Kidney (tissue), 14 donors: ENCODE data around the gene NTNG1. TPM values are rescaled to one million over a fixed set of nuclear protein-coding genes. Genes with fewer than 3 reads are reported as not detected.

Experiments
- DNase-seq, 5 donors: peaks; one replicate each; pipeline ENCODE4 v3.0.0-alpha.2; 2013 to 2020
- FAIRE-seq: peaks from 2 replicates; lab custom pipeline; 2012; peaks lifted over from hg19 to GRCh38; lab: Jason Lieb, UNC
- H3K27ac ChIP-seq, 2 donors: one replicate each; pipeline ENCODE4 v1.7.0; 2013; ENCODE audit warnings: low read depth in 2 of 2, low read length in 2 of 2, inconsistent platforms in 1 of 2
- H3K27me3 ChIP-seq: one replicate; pipeline ENCODE4 v1.7.1; 2013; ENCODE audit warnings: low read length, inconsistent platforms; ENCODE audit not compliant: control insufficient read depth, insufficient read depth
- H3K36me3 ChIP-seq, 3 donors: one replicate each; pipeline versions ENCODE4 v1.7.0 to v1.7.1; 2013; ENCODE audit warnings: low read length in 3 of 3, control low read depth in 1 of 3, inconsistent platforms in 1 of 3; ENCODE audit not compliant: insufficient read depth in 3 of 3, control insufficient read depth in 2 of 3
- H3K4me1 ChIP-seq, 3 donors: one replicate each; pipeline versions ENCODE4 v1.7.0 to v1.7.1; 2013; ENCODE audit warnings: low read length in 3 of 3, inconsistent platforms in 1 of 3, low read depth in 1 of 3; ENCODE audit not compliant: control insufficient read depth in 2 of 3, insufficient read depth in 2 of 3
- H3K4me3 ChIP-seq, 3 donors: one replicate each; pipeline versions ENCODE4 v1.7.0 to v1.8.1; 2013; ENCODE audit warnings: low read length in 3 of 3, control low read depth in 1 of 3, inconsistent platforms in 1 of 3
- H3K9ac ChIP-seq, 3 donors: one replicate each; pipeline versions ENCODE4 v1.7.0 to v1.7.1; 2013; ENCODE audit warnings: low read length in 3 of 3, control low read depth in 1 of 3, inconsistent platforms in 1 of 3
- H3K9me3 ChIP-seq, 3 donors: one replicate each; pipeline versions ENCODE4 v1.7.0 to v1.7.1; 2013; ENCODE audit warnings: low read length in 3 of 3, control low read depth in 1 of 3, inconsistent platforms in 1 of 3; ENCODE audit not compliant: control insufficient read depth in 2 of 3, insufficient read depth in 1 of 3
- CTCF ChIP-seq: IDR thresholded peaks from 3 replicates; pipeline ENCODE4 v1.5.1; 2012; ENCODE audit warnings: mild to moderate bottlenecking, moderate library complexity, borderline replicate concordance; ENCODE audit not compliant: insufficient read depth; ENCODE audit errors: extremely low read depth
- intact Hi-C: fragments of 100-400 bp; cut with DNase I; formaldehyde crosslinking; loops from one replicate; pipeline ENCODE4 v1.11.1; 2022
- polyA plus RNA-seq: library from polyadenylated mRNA; stranded (reverse); fragments of 350-450 nt; fragmentation: Illumina TruSeq; extraction: RNeasy Lipid Tissue Mini Kit (QIAGEN cat#74804); gene quantifications from one replicate; pipeline ENCODE4 v1.2.3, GENCODE V29; 2014; ENCODE audit warnings: low read depth, low replicate concordance; ENCODE audit not compliant: insufficient read depth
- total RNA-seq: library from RNA; stranded (reverse); fragmentation: NEBNext Ultra II Directional; extraction: Animal tissue kit (Norgen Biotek cat#: 25700); gene quantifications from one replicate; pipeline ENCODE4 v1.2.1, GENCODE V29; 2021
- donor health status: control.
- donor health status: control.
- donor health status: control.
- donor health status: control.
- donor health status: control.
- donor health status: DM: yes; HTN: yes; CAD: no.
- donor health status: Normal renal cell carcinoma (clear cell type).

Gene NTNG1
- total and polyA plus RNA-seq, 2 donors from 2014 or later = 2.8 to 7.7 TPM

- H3K4me1 ChIP-seq = no peaks in the 10 kb centered on the region
- H3K36me3 ChIP-seq = no peaks in the 10 kb centered on the region
- no peaks in the 10 kb centered on the region for H3K27me3 ChIP-seq
- H3K9ac ChIP-seq = no peak overlapping the region
- intact Hi-C loops = no loop called here
- H3K4me3 ChIP-seq = no peak overlapping the region
- DNase-seq (no peak), FAIRE-seq (no peak)
- H3K9me3 ChIP-seq = no peaks in the 10 kb centered on the region
- no peak overlapping the region for H3K27ac ChIP-seq
- TF ChIP-seq CTCF = no peak
Measured at GRCh38 chr1:107454791-107455190, 314.0 kb downstream of the NTNG1 start.

- no peaks in the 10 kb centered on the region for H3K36me3 ChIP-seq
- peak in 1 of 5 donors; percentile 10 for DNase-seq
- H3K4me1 ChIP-seq = no peaks in the 10 kb centered on the region
- H3K9me3 ChIP-seq = no peaks in the 10 kb centered on the region
- no peak for FAIRE-seq
- intact Hi-C loops = no loop called here
- H3K9ac ChIP-seq = no peak overlapping the region
- TF ChIP-seq CTCF = no peak
- no peak overlapping the region for H3K4me3 ChIP-seq
- H3K27me3 ChIP-seq = no peaks in the 10 kb centered on the region
- no peak overlapping the region for H3K27ac ChIP-seq
Measured at GRCh38 chr1:107457989-107458388, 317.1 kb downstream of the NTNG1 start.

- Histone ChIP-seq H3K36me3 (no peaks in the 10 kb centered on the region), H3K9ac (no peak overlapping the region), H3K9me3 (no peaks in the 10 kb centered on the region), H3K27ac (no peak overlapping the region), H3K27me3 (no peaks in the 10 kb centered on the region), H3K4me3 (no peak overlapping the region), H3K4me1 (no peaks in the 10 kb centered on the region)
- intact Hi-C loops = no loop called here
- TF ChIP-seq CTCF = no peak
- FAIRE-seq = no peak
- no peak for DNase-seq
Measured at GRCh38 chr1:107459204-107459904, 318.5 kb downstream of the NTNG1 start.
